Smooth muscle cell (in vitro differentiated cells): ENCODE results near the gene SUPT20HL1. TPM values are rescaled to one million over a fixed set of nuclear protein-coding genes. Genes with fewer than 3 reads are reported as not detected.

Experiments used
- DNase-seq: peaks from one replicate; lab custom pipeline; 2025; ENCODE audit not compliant: unreplicated experiment; lab: John Stamatoyannopoulos, UW
- H2AFZ ChIP-seq: fragments of 200-600 bp; sonication (generic); 2 replicates; pipeline ENCODE4 v1.6.0; 2016; ENCODE audit warnings: antibody characterized with exemption, low read depth, mild to moderate bottlenecking
- H3F3A ChIP-seq: fragments of 200-600 bp; sonication (generic); 2 replicates; pipeline ENCODE4 v1.6.0; 2017; ENCODE audit warnings: antibody characterized with exemption, low read depth
- H3K27ac ChIP-seq: fragments of 200-600 bp; sonication (generic); 2 replicates; pipeline ENCODE4 v1.5.1; 2016; ENCODE audit warnings: low read depth, mild to moderate bottlenecking
- H3K27me3 ChIP-seq: fragments of 200-600 bp; sonication (generic); 2 replicates; pipeline ENCODE4 v1.6.1; 2016; ENCODE audit warnings: low read depth, mild to moderate bottlenecking
- H3K36me3 ChIP-seq: fragments of 200-600 bp; sonication (generic); 2 replicates; pipeline ENCODE4 v1.5.1; 2016; ENCODE audit warnings: low read depth
- H3K4me1 ChIP-seq: fragments of 200-600 bp; sonication (generic); 2 replicates; pipeline ENCODE4 v1.5.1; 2016; ENCODE audit warnings: low read depth
- H3K4me2 ChIP-seq: fragments of 200-600 bp; sonication (generic); 2 replicates; pipeline ENCODE4 v1.6.0; 2016; ENCODE audit warnings: mild to moderate bottlenecking
- H3K4me3 ChIP-seq: fragments of 200-600 bp; sonication (generic); 2 replicates; pipeline ENCODE4 v1.5.1; 2016; ENCODE audit warnings: mild to moderate bottlenecking
- H3K79me2 ChIP-seq: fragments of 200-600 bp; sonication (generic); 2 replicates; pipeline ENCODE4 v1.6.0; 2016; ENCODE audit warnings: low read depth, mild to moderate bottlenecking
- H3K9ac ChIP-seq: fragments of 200-600 bp; sonication (generic); 2 replicates; pipeline ENCODE4 v1.6.0; 2016; ENCODE audit warnings: low read depth
- H3K9me3 ChIP-seq: fragments of 200-600 bp; sonication (generic); replicated peaks from 2 replicates; pipeline ENCODE4 v1.5.1; 2016; ENCODE audit warnings: low read depth
- H4K20me1 ChIP-seq: fragments of 200-600 bp; sonication (generic); 2 replicates; pipeline ENCODE4 v1.6.0; 2016; ENCODE audit warnings: low read depth
- WGBS: methylation state at CpG from one replicate; pipeline ENCODE4 v1.1.7; 2016; ENCODE audit warnings: low lambda C conversion rate; 5-methylcytosine and 5-hydroxymethylcytosine counted together
- polyA plus RNA-seq: library from polyadenylated mRNA; unstranded; fragments of >200 nt; fragmentation: Nextera tagmentation; extraction: Ambion mirVana; gene quantifications from 2 replicates; pipeline ENCODE4 v1.2.1, GENCODE V29; 2016
- total RNA-seq: library from RNA; depleted of rRNA; stranded (reverse); fragments of >200 nt; gene quantifications from 2 replicates; pipeline ENCODE4 v1.2.3, GENCODE V29; 2014
- TF ChIP-seq, protein P1 (sequence below): fragments of 200-600 bp; sonication (generic); IDR thresholded peaks from 2 replicates; pipeline ENCODE4 v1.5.1; 2017; ENCODE audit warnings: borderline replicate concordance, mild to moderate bottlenecking, antibody characterized with exemption; ENCODE audit not compliant: insufficient read depth, poor library complexity, severe bottlenecking

SUPT20HL1 gene
- total and polyA plus RNA-seq, 2 experiments from 2014 or later: not detected

- TF ChIP-seq, protein P1, sequence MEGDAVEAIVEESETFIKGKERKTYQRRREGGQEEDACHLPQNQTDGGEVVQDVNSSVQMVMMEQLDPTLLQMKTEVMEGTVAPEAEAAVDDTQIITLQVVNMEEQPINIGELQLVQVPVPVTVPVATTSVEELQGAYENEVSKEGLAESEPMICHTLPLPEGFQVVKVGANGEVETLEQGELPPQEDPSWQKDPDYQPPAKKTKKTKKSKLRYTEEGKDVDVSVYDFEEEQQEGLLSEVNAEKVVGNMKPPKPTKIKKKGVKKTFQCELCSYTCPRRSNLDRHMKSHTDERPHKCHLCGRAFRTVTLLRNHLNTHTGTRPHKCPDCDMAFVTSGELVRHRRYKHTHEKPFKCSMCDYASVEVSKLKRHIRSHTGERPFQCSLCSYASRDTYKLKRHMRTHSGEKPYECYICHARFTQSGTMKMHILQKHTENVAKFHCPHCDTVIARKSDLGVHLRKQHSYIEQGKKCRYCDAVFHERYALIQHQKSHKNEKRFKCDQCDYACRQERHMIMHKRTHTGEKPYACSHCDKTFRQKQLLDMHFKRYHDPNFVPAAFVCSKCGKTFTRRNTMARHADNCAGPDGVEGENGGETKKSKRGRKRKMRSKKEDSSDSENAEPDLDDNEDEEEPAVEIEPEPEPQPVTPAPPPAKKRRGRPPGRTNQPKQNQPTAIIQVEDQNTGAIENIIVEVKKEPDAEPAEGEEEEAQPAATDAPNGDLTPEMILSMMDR: no peak
- Histone ChIP-seq H3K4me3 (no peak overlapping the region), H2AFZ (no peak overlapping the region), H3K36me3 (no peaks in the 10 kb centered on the region), H3F3A (no peaks in the 10 kb centered on the region), H3K27ac (peak overlapping the region; percentile 39), H3K4me1 (no peaks in the 10 kb centered on the region), H3K27me3 (no peaks in the 10 kb centered on the region), H3K79me2 (no peaks in the 10 kb centered on the region), H4K20me1 (no peaks in the 10 kb centered on the region), H3K4me2 (no peak overlapping the region), H3K9ac (no peak overlapping the region), H3K9me3 (no peaks in the 10 kb centered on the region)
- no peak for DNase-seq
- 61% methylated on average over 4 of the region's 4 CpGs for WGBS
Observed at GRCh38 chrX:24332878-24333277, 27.6 kb upstream of the SUPT20HL1 start.

GRCh38 chrX:24333371-24333770 lies 27.1 kb upstream of the SUPT20HL1 start:
- H3K9ac ChIP-seq: no peak overlapping the region
- H2AFZ ChIP-seq: no peak overlapping the region
- TF ChIP-seq, protein P1: no peak
- H3K4me1 ChIP-seq: no peaks in the 10 kb centered on the region
- H3K79me2 ChIP-seq: no peaks in the 10 kb centered on the region
- peak overlapping the region; percentile 39 for H3K27ac ChIP-seq
- no peaks in the 10 kb centered on the region for H3F3A ChIP-seq
- H3K4me2 ChIP-seq: no peak overlapping the region
- H3K9me3 ChIP-seq: no peaks in the 10 kb centered on the region
- no peak overlapping the region for H3K4me3 ChIP-seq
- no peak for DNase-seq
- H4K20me1 ChIP-seq: no peaks in the 10 kb centered on the region
- no peaks in the 10 kb centered on the region for H3K27me3 ChIP-seq
- no peaks in the 10 kb centered on the region for H3K36me3 ChIP-seq
- WGBS: 77% methylated on average over 1 of the region's 1 CpG

DNA sequence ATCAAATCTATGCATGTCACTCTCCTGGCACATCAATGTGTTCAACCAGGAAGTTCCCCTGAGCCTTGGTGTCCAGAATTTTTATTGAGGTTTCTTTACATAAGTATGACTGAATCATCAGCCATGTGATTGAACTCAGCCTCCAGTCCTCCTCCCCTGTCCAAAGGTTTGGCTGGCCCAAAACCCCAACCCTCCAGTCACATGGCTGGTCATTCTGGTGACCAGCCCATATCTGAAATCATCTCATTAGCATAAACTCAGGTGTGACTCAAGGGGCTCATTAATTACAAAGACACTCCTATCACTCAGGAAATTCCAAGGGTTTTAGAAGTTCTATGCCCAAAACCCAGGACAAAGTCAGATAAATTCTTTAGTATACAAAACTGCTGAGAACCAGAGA lies 26.0 kb upstream of the SUPT20HL1 start:
- Histone ChIP-seq H3K79me2 (no peaks in the 10 kb centered on the region), H3K9ac (no peak overlapping the region), H3K27ac (no peak overlapping the region), H3K4me3 (no peak overlapping the region), H3K27me3 (no peaks in the 10 kb centered on the region), H3F3A (peaks cover 1% of the 10 kb centered on the region), H4K20me1 (no peaks in the 10 kb centered on the region), H3K36me3 (no peaks in the 10 kb centered on the region), H3K4me2 (no peak overlapping the region), H3K9me3 (no peaks in the 10 kb centered on the region), H2AFZ (no peak overlapping the region), H3K4me1 (no peaks in the 10 kb centered on the region)
- DNase-seq: no peak
- TF ChIP-seq, protein P1: no peak

DNA sequence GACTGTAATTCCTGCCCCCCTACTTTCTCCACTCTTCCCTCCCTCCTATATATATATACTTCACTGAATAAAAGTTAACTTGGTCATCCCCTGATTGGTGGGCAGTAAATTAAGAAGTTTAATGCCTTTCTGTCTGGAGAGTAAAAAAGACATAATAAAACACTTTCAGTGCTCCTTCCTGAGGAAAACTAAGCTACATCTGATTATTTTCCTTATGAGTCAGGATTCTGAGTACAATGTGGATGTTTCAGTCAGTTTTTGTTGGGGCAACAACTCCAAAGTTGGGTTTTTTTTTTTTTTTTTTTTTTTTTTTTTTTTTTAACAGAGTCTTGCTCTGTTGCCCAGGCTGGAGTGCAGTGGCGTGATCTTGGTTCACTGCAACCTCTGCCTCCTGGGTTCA lies 24.6 kb upstream of the SUPT20HL1 start:
- WGBS: 100% methylated on average over 1 of the region's 1 CpG
- DNase-seq: no peak
- Histone ChIP-seq H3K4me2 (no peak overlapping the region), H3K27me3 (no peaks in the 10 kb centered on the region), H3K27ac (no peak overlapping the region), H3K4me3 (no peak overlapping the region), H3K4me1 (no peaks in the 10 kb centered on the region), H3K9ac (no peak overlapping the region), H3K9me3 (no peaks in the 10 kb centered on the region), H4K20me1 (no peaks in the 10 kb centered on the region), H2AFZ (no peak overlapping the region), H3K36me3 (no peaks in the 10 kb centered on the region), H3F3A (peaks cover 11% of the 10 kb centered on the region), H3K79me2 (no peaks in the 10 kb centered on the region)
- TF ChIP-seq, protein P1: no peak
